ENCODE measurements around the gene RAD9B.

DNA sequence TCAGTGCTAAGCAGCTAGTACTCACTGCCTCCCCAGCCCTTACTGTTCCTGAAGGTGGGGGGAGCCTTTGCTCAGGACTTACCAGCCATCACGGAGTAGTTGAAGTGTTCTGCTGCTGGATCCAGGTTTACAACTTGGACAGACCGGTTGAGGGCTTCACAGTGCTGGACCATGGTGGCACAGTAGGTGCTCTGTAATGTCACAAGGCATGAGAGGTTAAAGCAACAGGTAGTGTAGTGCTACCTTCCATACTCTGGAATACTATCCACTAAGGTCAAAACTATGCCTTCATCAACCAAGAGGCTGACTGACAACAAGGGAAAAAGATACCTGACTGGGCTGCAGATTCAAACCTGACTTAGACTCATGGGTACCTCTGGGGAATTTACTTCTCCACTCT lies 37.1 kb upstream of the RAD9B start:
- no peak for TF ChIP-seq TEAD4 (IDR thresholded peaks at IDR 0.05; ENCODE audit: low read length)
- TF ChIP-seq TEAD4 (CRISPR knock-in tag; IDR thresholded peaks at IDR 0.05; ENCODE audit: borderline replicate concordance), result no peak
- no peak for TF ChIP-seq ELF1 (tag; IDR thresholded peaks at IDR 0.05)

Measured in K562 (cell line).